ENCODE results near the gene NFKBIE.

GRCh38 chr6:44301782-44302564 lies 36.6 kb upstream of the NFKBIE start:
- TF ChIP-seq CTCF (IDR thresholded peaks at IDR 0.05) (no peak), POLR2AphosphoS5 (IDR thresholded peaks at IDR 0.05) (no peak), POLR2A (IDR thresholded peaks at IDR 0.05; ENCODE audit: low read depth) (no peak)

Data from esophagus muscularis mucosa (tissue), 3 donors.